Measurements from ENCODE around the gene CXCL16.

GRCh38 chr17:4788807-4789700 lies 49.3 kb upstream of the CXCL16 start, which contains the start of gene GLTPD2:
- no peak for TF ChIP-seq POLR2AphosphoS5 (IDR thresholded peaks at IDR 0.05)
- TF ChIP-seq, protein P1, sequence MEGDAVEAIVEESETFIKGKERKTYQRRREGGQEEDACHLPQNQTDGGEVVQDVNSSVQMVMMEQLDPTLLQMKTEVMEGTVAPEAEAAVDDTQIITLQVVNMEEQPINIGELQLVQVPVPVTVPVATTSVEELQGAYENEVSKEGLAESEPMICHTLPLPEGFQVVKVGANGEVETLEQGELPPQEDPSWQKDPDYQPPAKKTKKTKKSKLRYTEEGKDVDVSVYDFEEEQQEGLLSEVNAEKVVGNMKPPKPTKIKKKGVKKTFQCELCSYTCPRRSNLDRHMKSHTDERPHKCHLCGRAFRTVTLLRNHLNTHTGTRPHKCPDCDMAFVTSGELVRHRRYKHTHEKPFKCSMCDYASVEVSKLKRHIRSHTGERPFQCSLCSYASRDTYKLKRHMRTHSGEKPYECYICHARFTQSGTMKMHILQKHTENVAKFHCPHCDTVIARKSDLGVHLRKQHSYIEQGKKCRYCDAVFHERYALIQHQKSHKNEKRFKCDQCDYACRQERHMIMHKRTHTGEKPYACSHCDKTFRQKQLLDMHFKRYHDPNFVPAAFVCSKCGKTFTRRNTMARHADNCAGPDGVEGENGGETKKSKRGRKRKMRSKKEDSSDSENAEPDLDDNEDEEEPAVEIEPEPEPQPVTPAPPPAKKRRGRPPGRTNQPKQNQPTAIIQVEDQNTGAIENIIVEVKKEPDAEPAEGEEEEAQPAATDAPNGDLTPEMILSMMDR (IDR thresholded peaks at IDR 0.05), result no peak
- TF ChIP-seq POLR2A (IDR thresholded peaks at IDR 0.05), result no peak
